GM12801 (cell line): ENCODE data around the gene WAPL.

ENCODE experiments used
- TF ChIP-seq, protein P1 (sequence below): IDR thresholded peaks from one replicate; pipeline ENCODE4 v1.5.1; 2011; ENCODE audit warnings: control low read depth; ENCODE audit not compliant: insufficient read length; ENCODE audit errors: extremely low read depth

Gene WAPL

DNA sequence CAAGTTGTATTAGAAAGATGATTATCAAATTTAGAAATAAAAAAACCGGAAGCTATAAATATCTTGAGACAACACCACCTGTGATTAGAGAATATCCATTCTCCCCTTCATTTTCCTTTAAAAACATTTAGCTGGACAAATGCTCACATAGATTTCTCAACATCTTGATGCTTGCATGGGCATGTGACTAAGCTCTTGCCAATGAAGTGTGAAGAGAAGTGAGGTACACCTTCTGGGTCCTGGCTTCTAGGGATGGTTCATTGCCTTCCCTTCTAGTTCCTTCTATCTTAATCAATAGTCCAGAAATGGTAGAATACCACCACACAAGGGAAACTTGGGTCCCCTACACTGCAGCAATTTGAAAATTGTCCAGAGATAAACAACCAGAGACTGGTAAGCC, 41.0 kb downstream of the WAPL start:
- TF ChIP-seq, protein P1, sequence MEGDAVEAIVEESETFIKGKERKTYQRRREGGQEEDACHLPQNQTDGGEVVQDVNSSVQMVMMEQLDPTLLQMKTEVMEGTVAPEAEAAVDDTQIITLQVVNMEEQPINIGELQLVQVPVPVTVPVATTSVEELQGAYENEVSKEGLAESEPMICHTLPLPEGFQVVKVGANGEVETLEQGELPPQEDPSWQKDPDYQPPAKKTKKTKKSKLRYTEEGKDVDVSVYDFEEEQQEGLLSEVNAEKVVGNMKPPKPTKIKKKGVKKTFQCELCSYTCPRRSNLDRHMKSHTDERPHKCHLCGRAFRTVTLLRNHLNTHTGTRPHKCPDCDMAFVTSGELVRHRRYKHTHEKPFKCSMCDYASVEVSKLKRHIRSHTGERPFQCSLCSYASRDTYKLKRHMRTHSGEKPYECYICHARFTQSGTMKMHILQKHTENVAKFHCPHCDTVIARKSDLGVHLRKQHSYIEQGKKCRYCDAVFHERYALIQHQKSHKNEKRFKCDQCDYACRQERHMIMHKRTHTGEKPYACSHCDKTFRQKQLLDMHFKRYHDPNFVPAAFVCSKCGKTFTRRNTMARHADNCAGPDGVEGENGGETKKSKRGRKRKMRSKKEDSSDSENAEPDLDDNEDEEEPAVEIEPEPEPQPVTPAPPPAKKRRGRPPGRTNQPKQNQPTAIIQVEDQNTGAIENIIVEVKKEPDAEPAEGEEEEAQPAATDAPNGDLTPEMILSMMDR, result no peak

DNA sequence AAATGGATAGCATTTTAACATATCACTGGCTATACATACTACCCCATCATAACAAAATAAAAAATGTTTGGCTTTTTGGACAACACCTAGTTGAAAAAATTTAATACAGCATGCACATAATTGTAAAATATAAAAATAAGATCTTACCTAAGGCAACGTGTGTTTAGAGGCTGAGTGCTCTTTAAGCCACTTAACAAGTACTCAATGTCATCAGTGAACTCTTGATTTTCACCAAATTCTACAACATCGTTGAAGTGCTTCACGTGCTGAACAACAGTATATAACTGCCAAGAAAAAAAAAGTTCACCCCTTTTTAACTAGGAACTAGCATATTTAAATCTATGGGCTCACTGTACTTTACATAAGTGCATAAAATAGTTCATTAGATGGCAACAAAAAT, 49.5 kb downstream of the WAPL start:
- TF ChIP-seq, protein P1, result no peak

DNA sequence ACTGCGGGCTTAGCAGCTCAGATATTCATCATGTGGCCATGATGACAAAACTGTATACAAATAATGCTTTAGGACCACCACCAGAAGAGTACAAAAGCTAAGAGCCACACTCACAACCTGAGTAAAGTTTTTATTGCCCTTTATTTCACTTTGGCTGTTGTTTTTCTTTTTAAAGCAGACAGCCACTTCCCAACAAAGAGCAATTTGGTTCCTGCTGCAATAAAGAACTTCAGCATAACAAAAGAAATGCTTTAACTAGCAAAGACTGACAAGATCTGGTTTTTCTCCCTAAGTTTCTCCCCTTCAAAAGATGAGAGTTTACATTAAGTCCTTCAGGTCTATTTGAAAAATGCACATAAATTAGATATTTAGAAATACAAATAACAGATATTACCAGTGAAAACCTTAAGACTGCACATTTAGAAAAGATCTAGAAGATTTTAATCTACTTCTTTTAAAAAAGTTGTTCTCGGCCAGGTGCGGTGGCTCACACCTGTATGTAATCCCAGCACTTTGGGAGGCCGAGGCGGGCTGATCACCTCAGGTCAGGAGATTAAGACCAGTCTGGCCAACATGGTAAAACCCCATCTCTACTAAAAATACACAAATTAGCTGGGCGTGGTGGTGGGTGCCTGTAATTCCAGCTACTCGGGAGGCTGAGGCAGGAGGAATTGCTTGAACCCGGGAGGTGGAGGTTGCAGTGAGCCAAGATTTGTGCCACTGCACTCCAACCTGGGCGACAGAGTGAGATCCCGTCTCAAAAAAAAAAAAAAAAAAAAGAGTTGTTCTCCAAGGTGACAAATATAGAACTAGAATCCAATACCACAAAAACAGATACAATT, 59.4 kb downstream of the WAPL start:
- TF ChIP-seq, protein P1, result no peak

DNA sequence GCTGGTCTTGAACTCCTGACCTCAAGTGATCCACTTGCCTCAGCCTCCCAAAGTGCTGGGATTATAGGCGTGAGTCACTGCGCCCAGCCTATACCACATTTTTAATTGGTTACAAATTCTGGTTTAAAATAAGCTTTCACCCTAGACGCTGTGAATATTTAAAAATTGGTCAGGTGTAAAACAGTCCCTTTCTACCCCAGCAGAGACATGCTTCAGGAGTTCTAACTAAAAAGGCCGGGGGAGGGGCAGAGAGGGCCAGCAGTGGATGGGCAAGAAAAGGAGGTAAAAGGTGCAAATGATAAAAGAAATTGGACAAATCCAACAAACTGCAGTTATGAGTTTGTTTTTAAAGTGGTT, 70.0 kb downstream of the WAPL start:
- TF ChIP-seq, protein P1, result no peak

DNA sequence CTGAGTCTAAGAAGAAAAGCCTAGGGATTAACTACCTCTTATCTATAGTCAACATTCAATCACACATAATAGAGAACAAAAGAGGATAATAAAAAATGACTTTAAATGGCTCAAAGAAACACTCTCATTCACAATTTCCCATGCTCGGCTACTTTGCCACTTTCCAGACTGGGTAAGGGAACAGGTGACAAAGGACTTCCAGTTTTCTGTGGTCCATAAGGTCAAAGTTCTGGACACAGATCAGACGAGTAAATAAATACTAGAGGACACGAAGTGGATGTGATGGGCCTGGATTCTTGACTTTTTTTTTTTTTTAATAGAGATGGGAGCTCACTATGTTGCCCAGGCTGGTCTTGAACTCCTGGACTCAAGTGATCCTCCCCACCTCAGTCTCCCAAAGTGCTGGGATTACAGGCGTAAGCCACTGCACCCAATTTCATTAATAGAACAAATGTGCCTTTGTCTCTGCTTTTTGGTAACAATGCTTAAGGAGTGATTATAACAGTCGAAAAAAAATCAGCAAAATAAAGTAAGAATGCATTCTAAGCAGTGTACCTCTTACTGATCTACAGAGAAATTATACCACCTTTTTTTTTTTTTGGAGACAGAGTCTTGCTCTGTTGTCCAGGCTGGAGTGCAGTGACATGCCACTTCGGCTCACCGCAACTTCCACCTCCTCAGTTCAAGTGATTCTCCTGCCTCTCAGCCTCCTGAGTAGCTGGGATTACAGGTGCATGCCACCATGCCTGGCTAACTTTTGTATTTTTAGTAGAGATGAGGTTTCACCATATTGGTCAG, 70.6 kb downstream of the WAPL start:
- TF ChIP-seq, protein P1, result no peak

DNA sequence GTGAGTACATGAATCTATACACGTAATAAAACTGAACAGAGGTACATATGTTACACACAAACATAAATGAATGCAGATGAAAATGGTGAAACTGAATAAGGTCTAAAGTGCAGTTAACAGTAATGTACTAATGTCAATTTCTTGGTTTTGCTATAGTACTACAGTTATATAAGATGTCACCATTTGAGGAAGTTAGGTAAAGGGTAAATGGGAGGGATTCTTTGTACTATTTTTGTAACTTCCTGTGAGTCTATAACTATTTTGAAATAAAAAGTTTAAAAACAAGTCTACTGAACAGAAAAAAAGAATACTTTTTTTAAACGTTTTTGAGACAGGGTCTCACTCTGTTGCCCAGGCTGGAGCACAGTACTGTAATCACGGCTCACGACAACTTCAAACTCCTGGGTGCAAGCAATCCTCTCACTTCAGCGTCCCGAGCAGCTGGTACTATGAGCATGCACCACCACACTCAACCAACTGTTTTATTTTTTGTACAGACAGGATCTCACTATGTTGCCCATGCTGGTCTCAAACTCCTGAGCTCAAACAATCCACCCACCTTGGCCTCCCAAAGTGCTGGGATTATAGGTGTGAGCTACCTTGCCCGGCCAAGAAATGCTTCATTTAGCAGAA, 71.5 kb downstream of the WAPL start:
- TF ChIP-seq, protein P1, result no peak

DNA sequence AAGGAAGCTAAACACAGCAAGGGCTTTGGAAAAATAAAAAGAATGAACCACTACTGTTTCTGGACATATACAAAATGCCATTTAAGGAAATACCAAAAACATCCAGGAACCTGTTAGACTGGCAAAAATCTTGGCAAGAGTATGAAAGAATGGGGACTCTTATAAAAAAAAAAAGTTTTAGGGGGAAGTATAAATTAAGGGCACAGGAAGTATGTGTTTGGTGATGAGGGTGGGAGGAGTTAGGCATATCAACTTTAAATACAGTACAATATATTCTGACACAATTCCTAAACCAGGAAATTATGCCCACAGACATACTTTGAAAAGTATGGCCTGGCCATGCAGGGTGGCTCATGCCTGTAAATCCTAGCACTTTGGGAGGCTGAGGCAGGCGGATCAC, 74.2 kb downstream of the WAPL start:
- TF ChIP-seq, protein P1, result no peak
